OCI-LY3 (cell line): Measurements from ENCODE around the gene ATP10A.

ENCODE experiments used
- H2AFZ ChIP-seq: fragments of 200-600, 300-600 bp; shearing (Covaris generic); 2 replicates; pipeline ENCODE4 v1.6.0; 2014; ENCODE audit warnings: antibody characterized with exemption, low read depth, low read length
- H3K27ac ChIP-seq: fragments of 200-600, 300-600 bp; sonication (generic); 2 replicates; pipeline ENCODE4 v1.5.1; 2014; ENCODE audit warnings: mild to moderate bottlenecking, low read length, moderate library complexity, mixed read lengths
- H3K27me3 ChIP-seq: fragments of 200-600, 300-600 bp; sonication (generic); 2 replicates; pipeline ENCODE4 v1.6.1; 2014; ENCODE audit warnings: low read depth, low read length, mixed read lengths
- H3K36me3 ChIP-seq: fragments of 200-600, 300-600 bp; sonication (generic); replicated peaks from 2 replicates; pipeline ENCODE3; 2014; ENCODE audit warnings: low read depth, low read length, mixed read lengths
- H3K4me1 ChIP-seq: fragments of 300-600, 200-600 bp; sonication (generic); 2 replicates; pipeline ENCODE4 v1.6.1; 2014; ENCODE audit warnings: low read length, mixed read lengths
- H3K4me2 ChIP-seq: fragments of 200-600, 300-600 bp; sonication (generic); 2 replicates; pipeline ENCODE4 v1.6.1; 2014; ENCODE audit warnings: low read length, mixed read lengths
- H3K4me3 ChIP-seq: fragments of 300-600, 200-600 bp; sonication (generic); 2 replicates; pipeline ENCODE4 v1.5.1; 2014; ENCODE audit warnings: antibody characterized with exemption, mild to moderate bottlenecking, low read length, moderate library complexity
- H3K79me2 ChIP-seq: fragments of 300-600, 200-600 bp; shearing (Covaris generic); 2 replicates; pipeline ENCODE4 v1.6.1; 2014; ENCODE audit warnings: mild to moderate bottlenecking, low read length, mixed read lengths
- H3K9ac ChIP-seq: fragments of 300-600, 200-600 bp; shearing (Covaris generic); 2 replicates; pipeline ENCODE4 v1.6.0; 2014; ENCODE audit warnings: mild to moderate bottlenecking, low read length, moderate library complexity
- H3K9me3 ChIP-seq: fragments of 200-600, 300-600 bp; shearing (Covaris generic); 2 replicates; pipeline ENCODE4 v1.6.1; 2014; ENCODE audit warnings: low read length, mixed read lengths; ENCODE audit not compliant: insufficient read depth
- H4K20me1 ChIP-seq: fragments of 200-600, 300-600 bp; sonication (generic); 2 replicates; pipeline ENCODE4 v1.6.1; 2016; ENCODE audit warnings: low read length, mixed read lengths; ENCODE audit not compliant: insufficient read depth
- CTCF ChIP-seq: fragments of 200-600, 300-600 bp; sonication (generic); IDR thresholded peaks from 2 replicates; pipeline ENCODE4 v1.5.1; 2014; ENCODE audit warnings: antibody characterized with exemption, low read length, low read depth
- EZH2phosphoT487 ChIP-seq: fragments of 200-600 bp; shearing (Covaris generic); IDR thresholded peaks from 2 replicates; pipeline ENCODE4 v1.6.1; 2018; ENCODE audit warnings: antibody characterized with exemption, mixed run types, low read depth

ATP10A gene

GRCh38 chr15:25705433-25706115, 157.6 kb downstream of the ATP10A start:
- Histone ChIP-seq H3K9me3 (no peaks in the 10 kb centered on the region), H3K4me3 (no peak overlapping the region), H3K4me1 (no peaks in the 10 kb centered on the region), H3K36me3 (no peaks in the 10 kb centered on the region), H3K9ac (no peak overlapping the region), H3K79me2 (no peaks in the 10 kb centered on the region), H2AFZ (no peak overlapping the region), H3K4me2 (no peak overlapping the region), H4K20me1 (no peaks in the 10 kb centered on the region), H3K27me3 (no peaks in the 10 kb centered on the region), H3K27ac (no peak overlapping the region)
- no peak for TF ChIP-seq EZH2phosphoT487
- TF ChIP-seq CTCF: no peak

- H3K27ac ChIP-seq: no peak overlapping the region
- no peaks in the 10 kb centered on the region for H3K9me3 ChIP-seq
- no peak overlapping the region for H2AFZ ChIP-seq
- no peaks in the 10 kb centered on the region for H4K20me1 ChIP-seq
- H3K79me2 ChIP-seq: no peaks in the 10 kb centered on the region
- no peaks in the 10 kb centered on the region for H3K27me3 ChIP-seq
- H3K9ac ChIP-seq: no peak overlapping the region
- H3K36me3 ChIP-seq: no peaks in the 10 kb centered on the region
- no peak for TF ChIP-seq CTCF
- no peak for TF ChIP-seq EZH2phosphoT487
- H3K4me3 ChIP-seq: no peak overlapping the region
- H3K4me2 ChIP-seq: no peak overlapping the region
- no peaks in the 10 kb centered on the region for H3K4me1 ChIP-seq
Observed at GRCh38 chr15:25703726-25704125, 159.4 kb downstream of the ATP10A start.

GRCh38 chr15:25701721-25702465, 161.2 kb downstream of the ATP10A start:
- Histone ChIP-seq H3K4me1 (no peaks in the 10 kb centered on the region), H3K9me3 (no peaks in the 10 kb centered on the region), H3K36me3 (no peaks in the 10 kb centered on the region), H3K27me3 (no peaks in the 10 kb centered on the region), H4K20me1 (no peaks in the 10 kb centered on the region), H3K4me3 (no peak overlapping the region), H2AFZ (no peak overlapping the region), H3K79me2 (no peaks in the 10 kb centered on the region), H3K9ac (no peak overlapping the region), H3K27ac (no peak overlapping the region), H3K4me2 (no peak overlapping the region)
- TF ChIP-seq CTCF (no peak), EZH2phosphoT487 (no peak)

- no peaks in the 10 kb centered on the region for H3K79me2 ChIP-seq
- H3K4me3 ChIP-seq: no peak overlapping the region
- no peaks in the 10 kb centered on the region for H3K4me1 ChIP-seq
- no peaks in the 10 kb centered on the region for H3K36me3 ChIP-seq
- no peak overlapping the region for H3K9ac ChIP-seq
- no peak overlapping the region for H3K27ac ChIP-seq
- no peaks in the 10 kb centered on the region for H3K27me3 ChIP-seq
- H3K4me2 ChIP-seq: no peak overlapping the region
- no peaks in the 10 kb centered on the region for H4K20me1 ChIP-seq
- H2AFZ ChIP-seq: no peak overlapping the region
- TF ChIP-seq CTCF (no peak), EZH2phosphoT487 (no peak)
- no peaks in the 10 kb centered on the region for H3K9me3 ChIP-seq
Observed at GRCh38 chr15:25700916-25701315, 162.2 kb downstream of the ATP10A start.
